Neural cell (in vitro differentiated cells): Measurements from ENCODE around the gene ZNF205. TPM values are rescaled to one million over a fixed set of nuclear protein-coding genes. Genes with fewer than 3 reads are reported as not detected.
A peak's percentile ranks its signal among the peaks of the same experiment; 100 is the strongest.

Source experiments
- H2AFZ ChIP-seq: fragments of 200-600, 300-800 bp; sonication (generic), shearing (Covaris generic); 2 replicates; pipeline ENCODE4 v1.6.0; 2014; ENCODE audit warnings: low read depth, mild to moderate bottlenecking, antibody characterized with exemption, low read length, moderate library complexity
- H3F3A ChIP-seq: fragments of 200-600 bp; shearing (Covaris generic); 2 replicates; pipeline ENCODE4 v1.6.1; 2016; ENCODE audit warnings: mild to moderate bottlenecking, moderate library complexity, mixed read lengths, antibody characterized with exemption, low read length; ENCODE audit not compliant: insufficient read depth, poor library complexity, severe bottlenecking
- H3K27ac ChIP-seq: fragments of 200-600, 300-800 bp; sonication (generic), shearing (Covaris generic); 2 replicates; pipeline ENCODE4 v1.5.1; 2014; ENCODE audit warnings: mild to moderate bottlenecking, low read length, moderate library complexity
- H3K27me3 ChIP-seq: fragments of 300-800, 200-600 bp; sonication (generic), shearing (Covaris generic); 2 replicates; pipeline ENCODE4 v1.6.0; 2014; ENCODE audit warnings: mild to moderate bottlenecking, low read depth, low read length, moderate library complexity; ENCODE audit not compliant: insufficient read depth
- H3K36me3 ChIP-seq: fragments of 300-800, 200-600 bp; sonication (generic), shearing (Covaris generic); 2 replicates; pipeline ENCODE4 v1.5.1; 2014; ENCODE audit warnings: mild to moderate bottlenecking, antibody characterized with exemption, low read length, moderate library complexity; ENCODE audit not compliant: insufficient read depth
- H3K4me2 ChIP-seq: fragments of 300-800, 200-600 bp; sonication (generic), shearing (Covaris generic); 2 replicates; pipeline ENCODE4 v1.6.0; 2014; ENCODE audit warnings: mild to moderate bottlenecking, low read length
- H3K4me3 ChIP-seq: fragments of 300-800, 200-600 bp; sonication (generic), shearing (Covaris generic); 2 replicates; pipeline ENCODE4 v1.5.1; 2014; ENCODE audit warnings: mild to moderate bottlenecking, low read length, moderate library complexity
- H3K79me2 ChIP-seq: fragments of 200-600 bp; shearing (Covaris generic); replicated peaks from 2 replicates; pipeline ENCODE4 v1.6.0; 2014; ENCODE audit warnings: mild to moderate bottlenecking, low read length, moderate library complexity; ENCODE audit not compliant: insufficient read depth
- H3K9ac ChIP-seq: fragments of 300-800, 200-600 bp; sonication (generic), shearing (Covaris generic); 2 replicates; pipeline ENCODE4 v1.6.1; 2016; ENCODE audit warnings: mild to moderate bottlenecking, low read length, mixed read lengths
- H3K9me2 ChIP-seq: fragments of 200-600 bp; shearing (Covaris generic); 2 replicates; pipeline ENCODE4 v1.6.1; 2016; ENCODE audit warnings: mild to moderate bottlenecking, low read length, mixed read lengths; ENCODE audit not compliant: insufficient read depth
- H3K9me3 ChIP-seq: fragments of 200-600, 300-800 bp; sonication (generic), shearing (Covaris generic); 2 replicates; pipeline ENCODE4 v1.6.1; 2016; ENCODE audit warnings: mild to moderate bottlenecking, mixed run types, low read length, moderate library complexity, mixed read lengths
- H4K20me1 ChIP-seq: fragments of 200-600 bp; shearing (Covaris generic); 2 replicates; pipeline ENCODE4 v1.6.1; 2016; ENCODE audit warnings: mild to moderate bottlenecking, mixed run types; ENCODE audit not compliant: insufficient read depth
- EP300 ChIP-seq: fragments of 450-650 bp; conservative IDR thresholded peaks from 2 replicates; pipeline ENCODE4 v1.6.1; 2014; ENCODE audit warnings: antibody characterized with exemption, mild to moderate bottlenecking, moderate library complexity; ENCODE audit not compliant: poor library complexity, severe bottlenecking
- EZH2 ChIP-seq: fragments of 200-600, 300-800 bp; shearing (Covaris generic), sonication (generic); IDR thresholded peaks from 2 replicates; pipeline ENCODE4 v1.6.1; 2014; ENCODE audit warnings: antibody characterized with exemption, low read length, borderline replicate concordance, mild to moderate bottlenecking; ENCODE audit not compliant: insufficient read depth, poor library complexity, severe bottlenecking
- MXI1 ChIP-seq: fragments of 450-650 bp; conservative IDR thresholded peaks from 2 replicates; pipeline ENCODE4 v1.6.1; 2014; ENCODE audit warnings: antibody characterized with exemption, mild to moderate bottlenecking; ENCODE audit not compliant: poor library complexity, severe bottlenecking
- POLR2AphosphoS5 ChIP-seq: IDR thresholded peaks from 2 replicates; pipeline ENCODE4 v1.6.1; 2012
- RAD21 ChIP-seq: fragments of 450-650 bp; conservative IDR thresholded peaks from 2 replicates; pipeline ENCODE4 v1.6.1; 2014; ENCODE audit warnings: antibody characterized with exemption, mild to moderate bottlenecking, moderate library complexity
- SMC3 ChIP-seq: fragments of 450-650 bp; conservative IDR thresholded peaks from 2 replicates; pipeline ENCODE4 v1.6.1; 2014; ENCODE audit warnings: antibody characterized with exemption, mild to moderate bottlenecking, moderate library complexity; ENCODE audit not compliant: poor library complexity
- TAF1 ChIP-seq: IDR thresholded peaks from 2 replicates; pipeline ENCODE4 v1.6.1; 2012; ENCODE audit warnings: low read depth
- polyA plus RNA-seq: library from polyadenylated mRNA; depleted of rRNA; stranded (reverse); fragments of >200 nt; gene quantifications from 2 replicates; pipeline ENCODE4 v1.2.3, GENCODE V29; 2014
- TF ChIP-seq, protein P1 (sequence below): fragments of 450-650 bp; IDR thresholded peaks from 2 replicates; pipeline ENCODE4 v1.5.1; 2014; ENCODE audit warnings: antibody characterized with exemption, mild to moderate bottlenecking, moderate library complexity; ENCODE audit not compliant: poor library complexity, severe bottlenecking
- TF ChIP-seq, protein P2 (sequence below): IDR thresholded peaks from 2 replicates; pipeline ENCODE4 v1.6.1; 2012; ENCODE audit warnings: borderline replicate concordance

ZNF205 gene
- polyA plus RNA-seq, 1 donor from 2014 or later = 30.0 TPM

DNA sequence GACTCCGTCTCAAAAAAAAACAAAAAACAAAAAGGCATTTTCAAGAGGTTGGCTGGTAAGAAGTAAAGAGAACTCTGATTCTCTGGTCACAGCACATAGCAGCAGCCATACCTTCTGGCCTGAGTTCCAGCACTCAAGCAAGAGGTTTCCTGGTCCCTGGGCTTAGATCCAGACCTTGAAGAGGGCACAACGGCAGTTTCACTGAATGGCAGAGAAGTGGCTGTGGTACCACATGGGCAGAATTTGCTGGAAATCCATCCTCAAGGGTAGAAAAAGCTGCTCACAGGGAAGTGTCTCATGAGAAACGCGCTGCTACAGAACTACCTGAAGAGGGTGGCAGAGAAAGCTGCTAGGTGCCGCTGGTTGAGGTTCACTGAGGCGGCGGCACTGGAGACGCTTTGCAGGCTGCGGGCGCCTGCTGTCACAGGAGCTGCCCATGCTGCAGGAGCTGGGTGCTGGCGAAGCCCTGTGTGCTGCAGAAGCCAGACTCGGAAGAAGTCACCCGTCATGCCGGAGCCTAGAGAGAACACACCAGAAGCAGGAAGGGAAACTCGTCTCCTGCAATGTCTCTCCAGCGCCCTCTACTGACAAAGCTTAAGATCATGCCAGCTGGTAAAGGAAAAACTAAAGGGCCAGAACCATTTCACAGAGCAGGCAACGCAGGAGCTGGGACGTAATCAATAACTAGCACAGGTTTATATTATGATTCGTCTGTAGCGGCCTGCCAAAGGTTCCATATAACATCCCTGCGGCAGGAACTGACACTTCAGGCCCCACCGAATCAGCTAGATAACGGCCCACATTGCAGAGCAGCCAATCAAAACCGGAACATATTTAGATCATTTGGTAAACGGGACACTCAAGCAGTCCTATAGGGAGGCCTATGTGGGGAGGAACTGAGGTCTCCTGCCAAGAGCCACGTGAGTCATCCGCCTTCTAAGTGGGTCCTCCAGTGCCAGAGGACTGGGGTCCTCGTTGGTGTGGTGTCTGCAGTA is 17.0 kb downstream of the ZNF205 start:
- no peak overlapping the region for H3K9ac ChIP-seq
- H4K20me1 ChIP-seq = no peaks in the 10 kb centered on the region
- H3K27ac ChIP-seq = peak overlapping the region; percentile 15
- no peak overlapping the region for H3K4me2 ChIP-seq
- H3F3A ChIP-seq = no peaks in the 10 kb centered on the region
- H3K4me3 ChIP-seq = peak overlapping the region; percentile 45
- no peaks in the 10 kb centered on the region for H3K27me3 ChIP-seq
- peaks cover 19% of the 10 kb centered on the region for H3K79me2 ChIP-seq
- peak; percentile 68 for TF ChIP-seq SMC3
- TF ChIP-seq EZH2 = no peak
- no peak for TF ChIP-seq EP300
- TF ChIP-seq, protein P1, sequence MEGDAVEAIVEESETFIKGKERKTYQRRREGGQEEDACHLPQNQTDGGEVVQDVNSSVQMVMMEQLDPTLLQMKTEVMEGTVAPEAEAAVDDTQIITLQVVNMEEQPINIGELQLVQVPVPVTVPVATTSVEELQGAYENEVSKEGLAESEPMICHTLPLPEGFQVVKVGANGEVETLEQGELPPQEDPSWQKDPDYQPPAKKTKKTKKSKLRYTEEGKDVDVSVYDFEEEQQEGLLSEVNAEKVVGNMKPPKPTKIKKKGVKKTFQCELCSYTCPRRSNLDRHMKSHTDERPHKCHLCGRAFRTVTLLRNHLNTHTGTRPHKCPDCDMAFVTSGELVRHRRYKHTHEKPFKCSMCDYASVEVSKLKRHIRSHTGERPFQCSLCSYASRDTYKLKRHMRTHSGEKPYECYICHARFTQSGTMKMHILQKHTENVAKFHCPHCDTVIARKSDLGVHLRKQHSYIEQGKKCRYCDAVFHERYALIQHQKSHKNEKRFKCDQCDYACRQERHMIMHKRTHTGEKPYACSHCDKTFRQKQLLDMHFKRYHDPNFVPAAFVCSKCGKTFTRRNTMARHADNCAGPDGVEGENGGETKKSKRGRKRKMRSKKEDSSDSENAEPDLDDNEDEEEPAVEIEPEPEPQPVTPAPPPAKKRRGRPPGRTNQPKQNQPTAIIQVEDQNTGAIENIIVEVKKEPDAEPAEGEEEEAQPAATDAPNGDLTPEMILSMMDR = peak; percentile 93
- TF ChIP-seq, protein P2, sequence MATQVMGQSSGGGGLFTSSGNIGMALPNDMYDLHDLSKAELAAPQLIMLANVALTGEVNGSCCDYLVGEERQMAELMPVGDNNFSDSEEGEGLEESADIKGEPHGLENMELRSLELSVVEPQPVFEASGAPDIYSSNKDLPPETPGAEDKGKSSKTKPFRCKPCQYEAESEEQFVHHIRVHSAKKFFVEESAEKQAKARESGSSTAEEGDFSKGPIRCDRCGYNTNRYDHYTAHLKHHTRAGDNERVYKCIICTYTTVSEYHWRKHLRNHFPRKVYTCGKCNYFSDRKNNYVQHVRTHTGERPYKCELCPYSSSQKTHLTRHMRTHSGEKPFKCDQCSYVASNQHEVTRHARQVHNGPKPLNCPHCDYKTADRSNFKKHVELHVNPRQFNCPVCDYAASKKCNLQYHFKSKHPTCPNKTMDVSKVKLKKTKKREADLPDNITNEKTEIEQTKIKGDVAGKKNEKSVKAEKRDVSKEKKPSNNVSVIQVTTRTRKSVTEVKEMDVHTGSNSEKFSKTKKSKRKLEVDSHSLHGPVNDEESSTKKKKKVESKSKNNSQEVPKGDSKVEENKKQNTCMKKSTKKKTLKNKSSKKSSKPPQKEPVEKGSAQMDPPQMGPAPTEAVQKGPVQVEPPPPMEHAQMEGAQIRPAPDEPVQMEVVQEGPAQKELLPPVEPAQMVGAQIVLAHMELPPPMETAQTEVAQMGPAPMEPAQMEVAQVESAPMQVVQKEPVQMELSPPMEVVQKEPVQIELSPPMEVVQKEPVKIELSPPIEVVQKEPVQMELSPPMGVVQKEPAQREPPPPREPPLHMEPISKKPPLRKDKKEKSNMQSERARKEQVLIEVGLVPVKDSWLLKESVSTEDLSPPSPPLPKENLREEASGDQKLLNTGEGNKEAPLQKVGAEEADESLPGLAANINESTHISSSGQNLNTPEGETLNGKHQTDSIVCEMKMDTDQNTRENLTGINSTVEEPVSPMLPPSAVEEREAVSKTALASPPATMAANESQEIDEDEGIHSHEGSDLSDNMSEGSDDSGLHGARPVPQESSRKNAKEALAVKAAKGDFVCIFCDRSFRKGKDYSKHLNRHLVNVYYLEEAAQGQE = no peak
- TF ChIP-seq MXI1 = peak; percentile 36
- peak; percentile 70 for TF ChIP-seq RAD21
- no peak overlapping the region for H2AFZ ChIP-seq
- no peaks in the 10 kb centered on the region for H3K9me3 ChIP-seq
- no peaks in the 10 kb centered on the region for H3K9me2 ChIP-seq
- no peaks in the 10 kb centered on the region for H3K36me3 ChIP-seq

DNA sequence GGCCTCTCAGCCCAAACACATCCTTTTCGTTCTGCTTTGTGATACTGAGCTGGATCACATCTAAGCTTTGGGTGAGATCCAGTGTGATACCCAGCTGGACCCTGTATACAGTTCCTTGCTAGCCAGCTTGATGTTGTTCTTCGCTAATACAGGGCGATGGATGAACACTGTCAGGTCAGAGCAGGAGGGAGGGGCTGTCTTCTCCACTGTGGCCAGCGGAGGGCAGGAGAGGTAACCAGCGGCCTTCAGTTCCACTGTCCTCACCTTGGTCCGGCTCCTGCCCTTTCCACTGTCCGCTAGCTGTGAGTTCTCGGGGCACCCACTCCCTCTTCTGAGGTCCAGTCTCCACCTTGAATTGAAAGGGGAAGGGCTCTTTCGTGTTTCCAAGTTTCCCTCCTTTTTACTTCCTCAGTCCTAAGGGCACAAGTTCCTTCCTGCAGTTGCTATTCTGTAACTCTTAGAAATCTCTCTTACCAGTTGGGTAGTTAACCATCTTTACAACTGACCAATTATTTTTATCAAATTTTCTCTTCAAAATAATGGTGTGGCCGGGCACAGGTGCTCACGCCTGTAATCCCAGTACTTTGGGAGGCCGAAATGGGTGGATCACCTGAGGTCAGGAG is 19.5 kb downstream of the ZNF205 start:
- Histone ChIP-seq H3K9ac (no peak overlapping the region), H3K9me2 (no peaks in the 10 kb centered on the region), H3K27me3 (no peaks in the 10 kb centered on the region), H3K4me2 (no peak overlapping the region), H3K9me3 (no peaks in the 10 kb centered on the region), H3K79me2 (peaks cover 32% of the 10 kb centered on the region), H3F3A (no peaks in the 10 kb centered on the region), H3K4me3 (no peak overlapping the region), H4K20me1 (no peaks in the 10 kb centered on the region), H3K36me3 (no peaks in the 10 kb centered on the region), H3K27ac (no peak overlapping the region), H2AFZ (no peak overlapping the region)
- TF ChIP-seq SMC3 = peak; percentile 28
- no peak for TF ChIP-seq TAF1
- TF ChIP-seq, protein P2 = no peak
- TF ChIP-seq, protein P1 = peak; percentile 61
- no peak for TF ChIP-seq MXI1
- peak; percentile 23 for TF ChIP-seq RAD21
- no peak for TF ChIP-seq EP300
- no peak for TF ChIP-seq EZH2
- no peak for TF ChIP-seq POLR2AphosphoS5
